ENCODE data around the gene ATP6AP1.
A peak's percentile ranks its signal among the peaks of the same experiment; 100 is the strongest.

The ATP6AP1 gene

GRCh38 chrX:154473683-154474082 is 45.2 kb downstream of the ATP6AP1 start:
- Histone ChIP-seq H3K36me3 (ENCODE audit: control insufficient read depth in 5 of 5, insufficient read depth in 5 of 5, low read length in 5 of 5) (peaks cover 0 to 47% (median 36%) of the 10 kb centered on the region in 5 donors), H3K9ac (ENCODE audit: low read length in 5 of 5) (no peak overlapping the region), H3K9me3 (ENCODE audit: control insufficient read depth in 5 of 5, low read length in 5 of 5) (no peaks in the 10 kb centered on the region), H3K4me1 (ENCODE audit: control insufficient read depth in 5 of 5, insufficient read depth in 5 of 5, low read length in 5 of 5) (peaks cover 0 to 6% (median 6%) of the 10 kb centered on the region in 5 donors), H3K4me3 (ENCODE audit: low read depth in 1 of 5, low read length in 5 of 5) (no peak overlapping the region), H3K27ac (ENCODE audit: low read depth, low read length) (no peak overlapping the region), H3K27me3 (ENCODE audit: control insufficient read depth in 5 of 5, insufficient read depth in 4 of 5, low read length in 5 of 5) (peaks cover 0 to 8% (median 3%) of the 10 kb centered on the region in 5 donors)

GRCh38 chrX:154476821-154477220 is 48.3 kb downstream of the ATP6AP1 start:
- H3K9ac ChIP-seq (ENCODE audit: low read length in 5 of 5): no peak overlapping the region
- H3K27ac ChIP-seq (ENCODE audit: low read depth, low read length): no peak overlapping the region
- H3K36me3 ChIP-seq (ENCODE audit: control insufficient read depth in 5 of 5, insufficient read depth in 5 of 5, low read length in 5 of 5): peaks cover 0 to 16% (median 7%) of the 10 kb centered on the region in 5 donors
- peaks cover 0 to 12% (median 11%) of the 10 kb centered on the region in 5 donors for H3K4me1 ChIP-seq (ENCODE audit: control insufficient read depth in 5 of 5, insufficient read depth in 5 of 5, low read length in 5 of 5)
- peaks cover 0 to 10% (median 6%) of the 10 kb centered on the region in 5 donors for H3K27me3 ChIP-seq (ENCODE audit: control insufficient read depth in 5 of 5, insufficient read depth in 4 of 5, low read length in 5 of 5)
- no peaks in the 10 kb centered on the region for H3K9me3 ChIP-seq (ENCODE audit: control insufficient read depth in 5 of 5, low read length in 5 of 5)
- no peak overlapping the region for H3K4me3 ChIP-seq (ENCODE audit: low read depth in 1 of 5, low read length in 5 of 5)

- H3K36me3 ChIP-seq (ENCODE audit: control insufficient read depth in 5 of 5, insufficient read depth in 5 of 5, low read length in 5 of 5): peaks cover 0 to 4% (median 2%) of the 10 kb centered on the region in 5 donors
- peaks cover 0 to 12% (median 11%) of the 10 kb centered on the region in 5 donors for H3K4me1 ChIP-seq (ENCODE audit: control insufficient read depth in 5 of 5, insufficient read depth in 5 of 5, low read length in 5 of 5)
- H3K27me3 ChIP-seq (ENCODE audit: control insufficient read depth in 5 of 5, insufficient read depth in 4 of 5, low read length in 5 of 5): peaks cover 0 to 13% (median 6%) of the 10 kb centered on the region in 5 donors
- H3K9me3 ChIP-seq (ENCODE audit: control insufficient read depth in 5 of 5, low read length in 5 of 5): no peaks in the 10 kb centered on the region
- H3K27ac ChIP-seq (ENCODE audit: low read depth, low read length): peak overlapping the region; percentile 70
- H3K4me3 ChIP-seq (ENCODE audit: low read depth in 1 of 5, low read length in 5 of 5): peak overlapping the region; percentile 38 to 72 (median 59)
- H3K9ac ChIP-seq (ENCODE audit: low read length in 5 of 5): peak overlapping the region in 1 of 5 donors; percentile 52
Observed at GRCh38 chrX:154477891-154478477, 49.5 kb downstream of the ATP6AP1 start.

GRCh38 chrX:154478728-154479622 is 50.5 kb downstream of the ATP6AP1 start, which contains the start of gene LAGE3:
Gene LAGE3 (minus strand): TSS chrX:154479281. CDS start chrX:154478915, 366 bp downstream.
- H3K4me3 ChIP-seq (ENCODE audit: low read depth in 1 of 5, low read length in 5 of 5): peak within 1 kb of the TSS; percentile 48 to 72 (median 59)
- peak within 1 kb of the TSS; percentile 70 for H3K27ac ChIP-seq (ENCODE audit: low read depth, low read length)

GRCh38 chrX:154481195-154481594 is 52.7 kb downstream of the ATP6AP1 start:
- peaks cover 0 to 30% (median 23%) of the 10 kb centered on the region in 5 donors for H3K4me1 ChIP-seq (ENCODE audit: control insufficient read depth in 5 of 5, insufficient read depth in 5 of 5, low read length in 5 of 5)
- no peak overlapping the region for H3K4me3 ChIP-seq (ENCODE audit: low read depth in 1 of 5, low read length in 5 of 5)
- no peak overlapping the region for H3K27ac ChIP-seq (ENCODE audit: low read depth, low read length)

More at GRCh38 chrX:154478728-154479622, 50.5 kb downstream of the ATP6AP1 start, which contains the start of gene LAGE3:
- Histone ChIP-seq H3K9ac (ENCODE audit: low read length in 5 of 5) (peak within 1 kb of the TSS in 4 of 5 donors; percentile 47 to 66 (median 60)), H3K4me1 (ENCODE audit: control insufficient read depth in 5 of 5, insufficient read depth in 5 of 5, low read length in 5 of 5) (peaks cover 0 to 12% (median 11%) of the 10 kb centered on the region in 5 donors), H3K27me3 (ENCODE audit: control insufficient read depth in 5 of 5, insufficient read depth in 4 of 5, low read length in 5 of 5) (peaks cover 0 to 14% (median 6%) of the 10 kb centered on the region in 5 donors), H3K36me3 (ENCODE audit: control insufficient read depth in 5 of 5, insufficient read depth in 5 of 5, low read length in 5 of 5) (peaks cover 0 to under 1% (median 0%) of the 10 kb centered on the region in 5 donors), H3K9me3 (ENCODE audit: control insufficient read depth in 5 of 5, low read length in 5 of 5) (no peaks in the 10 kb centered on the region)

GRCh38 chrX:154481911-154482601 is 53.6 kb downstream of the ATP6AP1 start:
- H3K4me3 ChIP-seq (ENCODE audit: low read depth in 1 of 5, low read length in 5 of 5): no peak overlapping the region
- peaks cover 0 to 34% (median 26%) of the 10 kb centered on the region in 5 donors for H3K4me1 ChIP-seq (ENCODE audit: control insufficient read depth in 5 of 5, insufficient read depth in 5 of 5, low read length in 5 of 5)
- peaks cover 0 to 3% (median 0%) of the 10 kb centered on the region in 5 donors for H3K9me3 ChIP-seq (ENCODE audit: control insufficient read depth in 5 of 5, low read length in 5 of 5)

More at GRCh38 chrX:154481195-154481594, 52.7 kb downstream of the ATP6AP1 start:
- Histone ChIP-seq H3K9me3 (ENCODE audit: control insufficient read depth in 5 of 5, low read length in 5 of 5) (peaks cover 0 to 3% (median 0%) of the 10 kb centered on the region in 5 donors), H3K36me3 (ENCODE audit: control insufficient read depth in 5 of 5, insufficient read depth in 5 of 5, low read length in 5 of 5) (peaks cover 0 to 11% (median 6%) of the 10 kb centered on the region in 5 donors), H3K27me3 (ENCODE audit: control insufficient read depth in 5 of 5, insufficient read depth in 4 of 5, low read length in 5 of 5) (peaks cover 0 to 13% (median 6%) of the 10 kb centered on the region in 5 donors), H3K9ac (ENCODE audit: low read length in 5 of 5) (no peak overlapping the region)

GRCh38 chrX:154482786-154483185 is 54.3 kb downstream of the ATP6AP1 start:
- H3K27me3 ChIP-seq (ENCODE audit: control insufficient read depth in 5 of 5, insufficient read depth in 4 of 5, low read length in 5 of 5): peaks cover 0 to 11% (median 5%) of the 10 kb centered on the region in 5 donors
- H3K4me1 ChIP-seq (ENCODE audit: control insufficient read depth in 5 of 5, insufficient read depth in 5 of 5, low read length in 5 of 5): peaks cover 0 to 40% (median 28%) of the 10 kb centered on the region in 5 donors
- no peak overlapping the region for H3K9ac ChIP-seq (ENCODE audit: low read length in 5 of 5)
- peaks cover 0 to 3% (median 0%) of the 10 kb centered on the region in 5 donors for H3K9me3 ChIP-seq (ENCODE audit: control insufficient read depth in 5 of 5, low read length in 5 of 5)
- no peak overlapping the region for H3K27ac ChIP-seq (ENCODE audit: low read depth, low read length)
- no peak overlapping the region for H3K4me3 ChIP-seq (ENCODE audit: low read depth in 1 of 5, low read length in 5 of 5)
- H3K36me3 ChIP-seq (ENCODE audit: control insufficient read depth in 5 of 5, insufficient read depth in 5 of 5, low read length in 5 of 5): peaks cover 0 to 16% (median 6%) of the 10 kb centered on the region in 5 donors

More at GRCh38 chrX:154481911-154482601, 53.6 kb downstream of the ATP6AP1 start:
- Histone ChIP-seq H3K27ac (ENCODE audit: low read depth, low read length) (no peak overlapping the region), H3K27me3 (ENCODE audit: control insufficient read depth in 5 of 5, insufficient read depth in 4 of 5, low read length in 5 of 5) (peaks cover 0 to 10% (median 3%) of the 10 kb centered on the region in 5 donors), H3K9ac (ENCODE audit: low read length in 5 of 5) (no peak overlapping the region), H3K36me3 (ENCODE audit: control insufficient read depth in 5 of 5, insufficient read depth in 5 of 5, low read length in 5 of 5) (peaks cover 0 to 11% (median 6%) of the 10 kb centered on the region in 5 donors)

GRCh38 chrX:154483325-154483724 is 54.8 kb downstream of the ATP6AP1 start:
- Histone ChIP-seq H3K4me3 (ENCODE audit: low read depth in 1 of 5, low read length in 5 of 5) (no peak overlapping the region), H3K27me3 (ENCODE audit: control insufficient read depth in 5 of 5, insufficient read depth in 4 of 5, low read length in 5 of 5) (peaks cover 0 to 10% (median 5%) of the 10 kb centered on the region in 5 donors), H3K4me1 (ENCODE audit: control insufficient read depth in 5 of 5, insufficient read depth in 5 of 5, low read length in 5 of 5) (peaks cover 0 to 35% (median 23%) of the 10 kb centered on the region in 5 donors), H3K27ac (ENCODE audit: low read depth, low read length) (no peak overlapping the region), H3K9me3 (ENCODE audit: control insufficient read depth in 5 of 5, low read length in 5 of 5) (peaks cover 0 to 3% (median 0%) of the 10 kb centered on the region in 5 donors), H3K36me3 (ENCODE audit: control insufficient read depth in 5 of 5, insufficient read depth in 5 of 5, low read length in 5 of 5) (peaks cover 0 to 21% (median 10%) of the 10 kb centered on the region in 5 donors), H3K9ac (ENCODE audit: low read length in 5 of 5) (no peak overlapping the region)

All from subcutaneous abdominal adipose tissue (tissue), 5 donors.